GM12872 (cell line): ENCODE results near the gene NUFIP2.

Source experiments
- TF ChIP-seq, protein P1 (sequence below): IDR thresholded peaks from 3 replicates; pipeline ENCODE4 v1.5.1; 2011; ENCODE audit warnings: low read depth, mild to moderate bottlenecking, low read length, moderate library complexity; ENCODE audit not compliant: insufficient read depth

NUFIP2 gene

DNA sequence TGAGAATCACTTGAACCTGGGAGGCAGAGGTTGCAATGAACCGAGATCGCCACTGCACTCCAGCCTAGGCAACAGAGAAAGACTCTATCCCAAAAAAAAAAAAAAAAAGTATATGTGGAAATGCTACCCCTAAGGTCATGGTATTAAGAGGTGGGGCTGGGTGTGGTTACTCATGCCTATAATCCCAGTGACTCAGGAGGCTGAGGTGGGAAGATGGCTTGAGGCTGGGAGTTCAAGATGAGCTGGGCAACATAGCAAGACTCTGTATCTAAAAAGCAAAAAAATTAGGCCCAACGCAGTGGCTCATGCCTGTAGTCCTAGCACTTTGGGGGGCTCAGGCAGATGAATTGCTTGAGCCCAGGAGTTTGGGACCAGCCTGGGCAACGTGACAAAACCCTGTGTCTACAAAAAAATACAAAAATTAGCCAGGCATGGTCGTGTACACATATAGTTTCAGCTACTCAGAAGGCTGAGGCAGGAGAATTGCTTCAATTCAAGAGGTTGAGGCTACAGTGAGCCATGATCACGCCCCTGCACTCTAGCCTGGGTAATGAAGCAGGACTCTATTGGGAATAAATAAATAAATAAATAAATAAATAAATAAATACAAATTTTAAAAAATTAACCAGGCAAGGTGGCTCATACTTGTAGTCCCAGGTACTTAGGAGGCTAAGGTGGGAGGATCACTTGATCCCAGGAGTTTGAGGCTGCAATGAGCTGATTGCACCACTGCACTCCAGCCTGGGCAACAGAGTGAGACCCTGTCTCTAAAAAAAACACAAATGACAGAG is 32.3 kb upstream of the NUFIP2 start:
- TF ChIP-seq, protein P1, sequence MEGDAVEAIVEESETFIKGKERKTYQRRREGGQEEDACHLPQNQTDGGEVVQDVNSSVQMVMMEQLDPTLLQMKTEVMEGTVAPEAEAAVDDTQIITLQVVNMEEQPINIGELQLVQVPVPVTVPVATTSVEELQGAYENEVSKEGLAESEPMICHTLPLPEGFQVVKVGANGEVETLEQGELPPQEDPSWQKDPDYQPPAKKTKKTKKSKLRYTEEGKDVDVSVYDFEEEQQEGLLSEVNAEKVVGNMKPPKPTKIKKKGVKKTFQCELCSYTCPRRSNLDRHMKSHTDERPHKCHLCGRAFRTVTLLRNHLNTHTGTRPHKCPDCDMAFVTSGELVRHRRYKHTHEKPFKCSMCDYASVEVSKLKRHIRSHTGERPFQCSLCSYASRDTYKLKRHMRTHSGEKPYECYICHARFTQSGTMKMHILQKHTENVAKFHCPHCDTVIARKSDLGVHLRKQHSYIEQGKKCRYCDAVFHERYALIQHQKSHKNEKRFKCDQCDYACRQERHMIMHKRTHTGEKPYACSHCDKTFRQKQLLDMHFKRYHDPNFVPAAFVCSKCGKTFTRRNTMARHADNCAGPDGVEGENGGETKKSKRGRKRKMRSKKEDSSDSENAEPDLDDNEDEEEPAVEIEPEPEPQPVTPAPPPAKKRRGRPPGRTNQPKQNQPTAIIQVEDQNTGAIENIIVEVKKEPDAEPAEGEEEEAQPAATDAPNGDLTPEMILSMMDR, result no peak

DNA sequence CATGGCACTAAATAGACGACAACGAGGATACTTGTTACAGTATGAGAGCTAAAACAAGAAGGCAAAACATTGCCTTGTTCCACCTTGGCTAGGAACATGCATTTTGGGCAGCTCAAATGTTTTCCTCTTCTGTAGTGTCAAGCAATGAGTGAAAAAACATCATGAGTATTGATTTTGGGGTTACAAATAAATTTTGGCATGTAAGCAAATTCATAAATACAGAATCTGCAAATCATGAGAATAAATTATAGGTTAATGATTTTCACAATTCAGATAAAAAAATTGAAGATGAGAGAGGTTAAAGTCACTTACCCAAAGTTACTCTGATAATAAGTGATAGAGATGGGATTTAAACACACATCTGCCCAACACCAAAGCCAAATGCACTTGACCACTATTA is 28.4 kb upstream of the NUFIP2 start:
- TF ChIP-seq, protein P1, result no peak

DNA sequence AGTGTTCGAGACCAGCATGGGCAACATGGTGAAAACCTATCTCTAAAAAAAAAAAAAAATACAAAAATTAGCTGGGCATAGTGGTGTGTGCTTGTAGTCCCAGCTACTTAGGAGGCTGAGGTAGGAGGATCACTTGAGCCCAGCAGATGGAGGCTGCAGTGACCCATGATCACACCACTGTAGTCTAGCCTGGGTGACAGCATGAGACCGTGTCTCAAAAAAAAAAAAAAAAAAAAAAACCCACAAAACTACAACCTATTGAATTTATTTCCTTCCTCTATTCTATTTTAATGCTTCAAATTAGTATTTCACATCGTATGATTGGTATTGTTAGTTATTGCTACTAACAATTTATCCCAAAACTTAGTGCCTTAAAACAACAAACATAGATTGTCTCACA is 9.4 kb upstream of the NUFIP2 start:
- TF ChIP-seq, protein P1, result no peak

DNA sequence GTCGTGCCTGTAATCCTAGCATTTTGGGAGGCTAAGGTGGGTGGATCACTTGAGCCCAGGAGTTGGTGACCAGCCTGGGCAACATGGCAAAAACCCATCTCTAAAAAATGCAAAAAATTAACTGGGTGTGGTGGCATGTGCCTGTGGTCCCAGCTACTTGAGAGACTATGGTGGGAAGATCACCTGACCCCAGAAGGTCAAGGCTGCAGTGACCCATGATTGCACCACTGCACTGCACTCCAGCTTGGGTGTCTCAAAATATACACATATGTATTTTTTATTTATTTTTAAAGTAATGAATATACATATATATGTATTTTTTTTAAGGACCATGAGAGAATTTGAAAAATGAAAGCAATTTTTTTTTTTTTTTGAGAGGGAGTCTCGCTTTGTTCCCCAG is 5.1 kb upstream of the NUFIP2 start:
- TF ChIP-seq, protein P1, result no peak

DNA sequence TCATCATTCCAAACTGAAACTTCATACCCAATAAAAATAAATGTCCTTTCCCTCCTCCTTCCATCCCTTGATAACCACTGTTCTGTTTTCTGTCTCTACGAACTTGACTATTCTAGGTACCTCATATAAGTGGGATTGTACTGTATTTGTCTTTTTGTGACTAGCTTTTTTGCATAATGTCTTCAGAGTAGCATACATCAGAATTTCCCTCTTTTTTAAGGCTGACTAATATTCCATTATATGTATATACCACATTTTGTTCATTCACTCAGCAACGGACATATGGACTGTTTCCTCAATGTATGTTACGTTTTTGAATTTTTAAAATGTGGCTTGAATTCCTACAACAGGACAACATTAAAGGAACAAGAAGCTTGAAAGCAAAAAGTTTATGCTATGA is 1.5 kb upstream of the NUFIP2 start:
- TF ChIP-seq, protein P1, result no peak

DNA sequence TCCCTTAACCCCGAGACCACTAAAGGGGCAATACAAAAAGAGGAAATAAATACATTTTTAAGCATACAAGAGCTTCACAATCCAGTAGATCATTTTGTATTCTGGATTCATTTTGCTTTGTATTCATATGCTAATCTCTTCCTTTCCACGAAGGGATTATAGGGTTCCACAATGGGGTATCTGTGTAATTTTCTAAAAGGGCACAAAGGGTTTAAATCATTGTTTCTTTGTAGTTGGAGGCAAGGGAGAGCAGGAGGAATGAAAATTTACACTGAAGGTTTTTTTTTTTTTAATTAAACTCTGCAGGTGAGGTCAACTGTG is 592 bp upstream of the NUFIP2 start:
- TF ChIP-seq, protein P1, result no peak

DNA sequence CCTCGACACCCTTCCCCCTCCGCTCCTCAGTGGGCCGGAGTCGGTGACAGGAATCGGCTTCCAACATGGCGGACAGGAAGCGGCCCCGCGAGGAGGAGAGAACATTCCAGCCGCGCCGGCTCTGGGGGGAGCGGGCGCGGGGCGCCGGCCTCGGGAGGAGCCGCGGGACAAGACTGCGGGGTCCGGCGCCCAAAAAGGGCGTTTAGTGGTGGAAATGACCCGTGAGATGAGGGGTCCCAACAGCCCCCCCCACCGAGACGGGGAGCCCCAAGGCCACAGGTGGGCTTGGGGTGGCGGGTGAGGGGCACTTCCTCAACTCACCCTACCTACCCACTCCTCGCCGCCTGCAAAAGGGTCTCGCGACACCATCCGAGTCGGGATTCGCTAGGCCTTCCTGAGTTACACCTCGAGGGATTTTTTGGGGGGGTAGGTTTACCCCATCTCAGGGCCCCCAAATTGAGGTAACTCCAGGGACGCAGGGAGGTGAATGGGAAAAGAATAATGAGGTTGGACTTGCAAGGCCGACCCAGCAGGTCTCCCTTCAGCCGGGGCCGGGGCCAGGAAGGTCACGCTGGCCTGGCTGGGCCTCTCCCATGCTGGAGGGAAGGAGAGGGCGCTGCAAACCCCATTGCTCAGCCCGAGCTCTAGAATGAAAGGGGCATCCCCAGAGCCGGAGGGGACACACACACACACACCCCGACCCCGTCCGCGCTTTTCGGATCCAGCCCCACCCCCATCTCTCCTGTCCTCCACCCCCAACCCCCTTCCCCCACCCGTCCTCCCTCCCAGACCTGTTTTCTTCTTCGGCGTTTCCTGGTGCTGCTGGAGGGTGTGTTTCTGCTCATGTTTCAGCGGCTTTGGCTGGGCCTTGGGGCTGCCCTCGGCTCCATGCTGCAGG is 707 bp downstream of the NUFIP2 start:
- TF ChIP-seq, protein P1, result no peak
